Activated T-helper 17 cell treated with anti-CD3 and anti-CD28 coated beads, Interleukin-2, amount 50 U/mL, for 72 hours (primary cell): Measurements from ENCODE around the gene CXorf66. TPM values are rescaled to one million over a fixed set of nuclear protein-coding genes. Genes with fewer than 3 reads are reported as not detected.

Experiments
- ATAC-seq: fragments of 150-1000 bp; cut with Tn5 transposase; replicated peaks from 2 replicates; pipeline ENCODE4 v1.10.0; 2021; ENCODE audit warnings: mild to moderate bottlenecking, moderate library complexity
- H3K27ac Mint-ChIP-seq: one replicate; pipeline ENCODE4 v1.8.0; 2022; ENCODE audit warnings: mixed read lengths
- H3K27me3 Mint-ChIP-seq: one replicate; pipeline ENCODE4 v1.8.0; 2022; ENCODE audit warnings: mixed read lengths
- H3K36me3 Mint-ChIP-seq: one replicate; pipeline ENCODE4 v1.8.0; 2022; ENCODE audit warnings: low read depth, mild to moderate bottlenecking, mixed read lengths
- H3K4me1 Mint-ChIP-seq: one replicate; pipeline ENCODE4 v1.8.0; 2022; ENCODE audit warnings: mixed read lengths
- H3K4me3 Mint-ChIP-seq: one replicate; pipeline ENCODE4 v1.8.0; 2022; ENCODE audit warnings: mild to moderate bottlenecking, mixed read lengths
- H3K9me3 Mint-ChIP-seq: one replicate; pipeline ENCODE4 v1.8.0; 2022; ENCODE audit warnings: mixed read lengths
- total RNA-seq, 2 donors: library from RNA; stranded (reverse); gene quantifications; one replicate each; pipeline ENCODE4 v1.2.3, GENCODE V29; 2022

CXorf66 gene
- total RNA-seq, 2 donors from 2014 or later: not detected

GRCh38 chrX:139905743-139906142 lies 59.6 kb downstream of the CXorf66 start:
- H3K4me1 Mint-ChIP-seq: peaks cover 17% of the 10 kb centered on the region
- H3K27ac Mint-ChIP-seq: no peak overlapping the region
- no peaks in the 10 kb centered on the region for H3K9me3 Mint-ChIP-seq
- H3K4me3 Mint-ChIP-seq: no peak overlapping the region
- no peak for ATAC-seq
- H3K36me3 Mint-ChIP-seq: no peaks in the 10 kb centered on the region
- no peaks in the 10 kb centered on the region for H3K27me3 Mint-ChIP-seq

Other genes starting within 250 kb of the CXorf66 start
- gene ATP11C, start 32.5 kb downstream of the CXorf66 start, total RNA-seq: 1 to 10 TPM; 9.2 to 9.4 TPM